AG09319 (cell line): Measurements from ENCODE around the gene APPL2.
"Not testable (repeated sequence)": the region's sequence is repeated elsewhere in the genome, so short reads cannot be mapped to it uniquely, and the experiment has no call there.

Experiments
- DNase-seq: peaks from one replicate; pipeline ENCODE4 v3.0.0-alpha.2; 2010; ENCODE audit warnings: low read depth; ENCODE audit errors: extremely low read depth
- TF ChIP-seq, protein P1 (sequence below): IDR thresholded peaks from 2 replicates; pipeline ENCODE4 v1.5.1; 2011; ENCODE audit warnings: low read depth, mild to moderate bottlenecking, inconsistent platforms, low read length, moderate library complexity

APPL2 gene

DNA sequence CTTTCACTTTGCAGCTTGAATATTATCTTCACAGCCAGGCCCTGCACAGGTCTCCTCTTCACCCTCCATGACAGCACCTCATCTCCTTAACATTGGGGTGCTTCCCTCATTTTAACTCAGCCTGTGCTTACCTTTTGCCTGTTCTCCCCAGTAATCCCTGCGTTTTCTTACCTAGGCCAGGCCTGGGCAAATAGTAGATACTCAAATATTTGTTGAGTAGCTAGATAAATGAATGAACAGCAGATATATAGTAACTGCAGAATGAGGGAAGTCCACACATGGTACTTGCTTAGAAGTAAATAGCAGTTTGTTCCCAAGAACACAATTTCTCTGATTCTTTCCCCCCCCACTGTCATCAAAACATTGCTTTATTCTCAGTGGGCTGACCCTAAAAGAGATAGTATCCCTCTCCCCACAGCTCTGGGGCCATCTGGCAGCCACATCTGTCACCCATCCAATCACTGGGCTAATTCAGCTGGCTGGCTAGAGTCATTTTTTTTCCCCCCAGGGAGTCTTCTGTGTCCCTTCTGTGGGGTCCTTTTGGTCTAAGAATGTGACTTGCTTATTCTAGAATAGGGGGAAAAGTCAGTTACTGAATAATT is 43.2 kb downstream of the APPL2 start:
- no peak for DNase-seq
- TF ChIP-seq, protein P1, sequence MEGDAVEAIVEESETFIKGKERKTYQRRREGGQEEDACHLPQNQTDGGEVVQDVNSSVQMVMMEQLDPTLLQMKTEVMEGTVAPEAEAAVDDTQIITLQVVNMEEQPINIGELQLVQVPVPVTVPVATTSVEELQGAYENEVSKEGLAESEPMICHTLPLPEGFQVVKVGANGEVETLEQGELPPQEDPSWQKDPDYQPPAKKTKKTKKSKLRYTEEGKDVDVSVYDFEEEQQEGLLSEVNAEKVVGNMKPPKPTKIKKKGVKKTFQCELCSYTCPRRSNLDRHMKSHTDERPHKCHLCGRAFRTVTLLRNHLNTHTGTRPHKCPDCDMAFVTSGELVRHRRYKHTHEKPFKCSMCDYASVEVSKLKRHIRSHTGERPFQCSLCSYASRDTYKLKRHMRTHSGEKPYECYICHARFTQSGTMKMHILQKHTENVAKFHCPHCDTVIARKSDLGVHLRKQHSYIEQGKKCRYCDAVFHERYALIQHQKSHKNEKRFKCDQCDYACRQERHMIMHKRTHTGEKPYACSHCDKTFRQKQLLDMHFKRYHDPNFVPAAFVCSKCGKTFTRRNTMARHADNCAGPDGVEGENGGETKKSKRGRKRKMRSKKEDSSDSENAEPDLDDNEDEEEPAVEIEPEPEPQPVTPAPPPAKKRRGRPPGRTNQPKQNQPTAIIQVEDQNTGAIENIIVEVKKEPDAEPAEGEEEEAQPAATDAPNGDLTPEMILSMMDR = no peak

DNA sequence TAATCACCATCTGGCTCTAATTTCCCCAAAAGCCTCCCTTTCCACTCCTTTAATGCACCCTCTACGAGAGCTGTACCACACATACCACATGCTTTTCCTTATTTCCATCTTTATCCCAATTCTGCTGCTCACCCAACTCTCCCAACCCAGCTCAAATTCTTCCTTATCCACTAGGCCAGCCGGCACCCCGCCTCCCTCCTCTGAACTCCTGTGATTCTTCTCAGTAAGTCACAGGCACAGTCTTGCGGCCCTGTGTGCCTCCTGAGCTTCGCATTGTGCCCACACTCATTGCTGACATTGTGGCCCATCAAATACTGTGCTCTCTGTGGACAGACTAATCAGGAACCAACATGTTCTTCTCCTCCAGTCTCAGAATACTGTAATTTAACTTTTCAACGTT is 45.4 kb downstream of the APPL2 start:
- no peak for DNase-seq
- TF ChIP-seq, protein P1 = no peak

DNA sequence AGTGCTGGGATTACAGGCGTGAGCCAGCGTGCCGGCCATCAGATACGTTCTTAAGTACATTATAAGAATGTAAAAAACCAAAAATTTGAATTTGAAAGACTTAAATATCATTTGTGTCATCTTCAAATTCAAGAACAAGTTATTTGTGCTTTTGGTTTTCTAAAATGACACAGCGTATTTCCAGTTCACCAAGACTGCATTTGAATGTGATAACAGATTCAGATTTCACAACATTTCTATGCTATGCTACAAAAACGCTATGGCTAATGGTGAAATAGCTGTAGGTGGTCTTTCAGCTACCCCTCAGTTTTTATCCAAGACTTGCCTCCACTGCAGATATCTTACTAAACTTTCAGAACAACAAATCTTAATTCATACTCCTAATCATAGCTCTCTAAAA is 46.7 kb downstream of the APPL2 start:
- TF ChIP-seq, protein P1 = no peak
- DNase-seq = no peak

DNA sequence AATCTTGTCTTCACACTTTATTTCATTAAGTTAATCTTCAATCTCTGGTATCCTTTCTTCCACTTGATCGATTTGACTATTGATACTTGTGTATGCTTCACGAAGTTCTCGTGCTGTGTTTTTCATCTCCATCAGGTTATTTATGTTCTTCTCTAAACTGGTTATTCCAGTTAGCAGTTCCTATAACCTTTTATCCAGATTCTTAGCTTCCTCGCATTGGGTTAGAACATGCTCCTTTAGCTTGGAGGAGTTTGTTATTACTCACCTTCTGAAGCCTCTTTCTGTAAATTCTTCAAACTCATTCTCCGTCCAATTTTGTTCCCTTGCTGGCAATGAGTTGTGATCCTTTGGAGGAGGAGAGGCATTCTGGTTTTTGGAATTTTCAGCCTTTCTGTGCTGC is 52.0 kb downstream of the APPL2 start:
- not testable (repeated sequence) for DNase-seq

DNA sequence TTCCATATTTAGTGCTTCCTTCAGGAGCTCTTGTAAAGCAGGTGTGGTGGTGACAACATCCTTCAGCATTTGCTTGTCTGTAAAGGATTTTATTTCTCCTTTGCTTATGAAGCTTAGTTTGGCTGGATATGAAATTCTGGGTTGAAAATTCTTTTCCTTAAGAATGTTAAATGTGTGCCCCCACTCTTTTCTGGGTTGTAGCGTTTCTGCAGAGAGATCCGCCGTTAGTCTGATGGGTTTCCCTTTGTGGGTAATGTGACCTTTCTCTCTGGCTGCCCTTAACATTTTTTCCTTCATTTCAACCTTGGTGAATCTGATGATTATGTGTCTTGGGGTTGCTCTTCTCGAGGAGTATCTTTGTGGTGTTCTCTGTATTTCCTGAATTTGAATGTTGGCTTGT is 52.6 kb downstream of the APPL2 start:
- DNase-seq = not testable (repeated sequence)

DNA sequence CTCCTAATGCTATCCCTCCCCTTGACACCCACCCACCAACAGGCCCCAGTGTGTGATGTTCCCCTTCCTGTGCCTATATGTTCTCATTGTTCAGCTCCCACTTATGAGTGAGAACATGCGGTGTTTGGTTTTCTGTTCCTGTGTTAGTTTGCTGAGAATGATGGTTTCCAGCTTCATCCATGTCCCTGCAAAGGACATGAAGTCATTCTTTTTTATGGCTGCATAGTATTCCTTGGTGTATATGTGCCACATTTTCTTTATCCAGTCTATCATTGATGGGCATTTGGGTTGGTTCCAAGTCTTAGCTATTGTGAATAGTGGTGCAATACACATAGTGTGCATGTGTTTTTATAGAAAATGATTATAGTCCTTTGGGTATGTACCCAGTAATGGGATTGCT is 56.9 kb downstream of the APPL2 start:
- not testable (repeated sequence) for DNase-seq

DNA sequence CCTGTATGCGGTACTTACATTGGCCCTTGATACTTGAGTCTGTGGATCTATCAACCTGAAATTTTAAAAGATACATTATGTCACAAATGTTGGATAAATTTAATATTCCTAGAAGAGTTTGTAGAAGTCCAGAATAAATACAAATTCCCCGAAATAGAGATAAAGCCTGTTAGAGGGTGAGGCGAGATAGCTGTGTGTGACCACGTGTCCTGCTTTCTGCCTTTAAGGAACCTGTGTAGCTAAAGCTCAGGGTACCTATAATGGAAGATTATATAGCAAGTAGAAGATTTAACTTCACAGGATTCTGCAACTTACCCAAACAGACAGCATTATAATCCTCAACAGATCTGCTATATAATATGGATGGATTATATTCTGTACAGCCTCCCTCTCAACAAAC is 58.8 kb downstream of the APPL2 start:
- DNase-seq = no peak
- TF ChIP-seq, protein P1 = no peak

DNA sequence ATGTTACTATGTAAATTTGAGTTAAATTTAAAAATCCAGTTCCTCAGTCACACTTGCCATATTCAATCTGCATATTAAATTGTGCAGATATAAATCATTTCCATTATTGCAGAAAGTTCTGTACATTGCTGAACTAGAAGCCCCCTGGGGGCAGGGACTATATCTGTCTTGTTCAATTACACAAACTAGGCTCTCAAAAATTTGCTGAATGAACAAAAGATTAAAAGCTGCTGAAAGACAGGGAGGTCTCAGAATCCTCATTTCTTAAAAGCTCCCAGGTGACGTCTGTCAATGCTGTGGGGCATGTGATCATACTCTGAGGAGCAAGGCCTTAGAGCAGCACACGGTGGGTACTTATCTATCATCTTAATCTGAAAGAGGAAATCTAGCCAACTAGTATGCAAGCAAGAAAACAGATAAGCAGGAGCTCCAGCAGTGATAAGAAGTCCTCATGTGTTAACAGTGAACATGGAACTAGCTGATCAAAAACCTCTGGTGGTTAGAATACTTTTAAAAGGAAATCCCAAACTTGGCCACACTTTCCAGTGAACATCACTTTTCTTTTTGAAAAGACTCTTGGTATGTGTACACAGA is 60.5 kb downstream of the APPL2 start:
- TF ChIP-seq, protein P1 = no peak
- DNase-seq = no peak

DNA sequence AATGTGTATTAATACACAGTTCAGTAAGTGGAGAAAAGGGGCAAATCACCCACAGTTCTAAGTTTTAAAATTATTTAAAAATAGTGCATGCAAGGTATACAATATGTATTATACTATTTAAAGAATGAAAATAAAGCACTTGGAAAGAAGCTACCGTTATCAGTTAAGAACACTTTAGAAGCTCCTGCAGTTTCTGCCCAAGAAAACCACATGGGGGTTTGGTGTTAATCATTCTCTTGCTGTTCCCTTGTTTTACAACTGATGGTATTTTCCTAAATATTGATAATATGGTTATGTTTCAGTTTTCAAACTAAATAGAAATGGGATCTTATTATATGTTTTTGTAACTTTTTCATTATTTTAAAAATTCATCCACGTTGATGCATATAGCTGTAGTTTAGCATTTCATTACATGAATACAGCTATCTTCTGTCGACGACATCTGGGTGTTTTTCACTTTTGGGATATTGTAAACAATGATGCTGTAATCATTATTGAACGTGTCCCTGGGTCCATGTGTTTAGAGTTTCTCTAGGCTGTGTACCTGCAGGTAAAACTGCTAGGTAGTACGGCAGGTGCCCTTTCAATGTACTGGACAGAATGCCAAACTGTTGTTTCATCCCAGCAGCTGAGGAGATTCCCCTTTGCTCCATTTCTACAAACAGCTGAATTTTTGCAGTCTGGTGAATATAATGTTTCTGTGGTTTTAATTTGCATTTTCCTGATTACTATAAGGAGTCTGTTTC is 64.1 kb downstream of the APPL2 start:
- DNase-seq = no peak
- TF ChIP-seq, protein P1 = no peak
